ENCODE data around the gene IL13RA1.
"Not testable (repeated sequence)": the region's sequence is repeated elsewhere in the genome, so short reads cannot be mapped to it uniquely, and the experiment has no call there.

The IL13RA1 gene

DNA sequence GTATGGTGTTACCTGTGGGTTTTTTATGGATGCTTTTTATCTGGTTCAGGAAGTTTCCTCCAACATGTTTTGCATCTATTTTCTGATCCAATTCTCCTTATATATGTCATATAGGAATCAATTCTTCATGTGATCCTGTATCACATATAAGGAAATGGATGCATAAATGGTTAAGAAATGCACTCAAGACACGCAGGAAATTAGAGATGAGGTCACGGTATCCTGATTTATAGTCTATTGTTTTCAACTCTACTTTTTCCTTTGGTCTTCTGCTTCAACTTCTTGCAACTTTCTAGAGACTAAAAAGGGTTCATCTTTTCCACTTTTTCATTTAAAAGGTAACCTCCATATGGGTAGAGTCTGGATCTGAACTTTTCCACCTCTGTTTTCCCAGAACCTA is 33.6 kb upstream of the IL13RA1 start:
- no peak overlapping the region for H3K4me3 ChIP-seq (ENCODE audit: low read depth, low read length)
- TF ChIP-seq, protein P1, sequence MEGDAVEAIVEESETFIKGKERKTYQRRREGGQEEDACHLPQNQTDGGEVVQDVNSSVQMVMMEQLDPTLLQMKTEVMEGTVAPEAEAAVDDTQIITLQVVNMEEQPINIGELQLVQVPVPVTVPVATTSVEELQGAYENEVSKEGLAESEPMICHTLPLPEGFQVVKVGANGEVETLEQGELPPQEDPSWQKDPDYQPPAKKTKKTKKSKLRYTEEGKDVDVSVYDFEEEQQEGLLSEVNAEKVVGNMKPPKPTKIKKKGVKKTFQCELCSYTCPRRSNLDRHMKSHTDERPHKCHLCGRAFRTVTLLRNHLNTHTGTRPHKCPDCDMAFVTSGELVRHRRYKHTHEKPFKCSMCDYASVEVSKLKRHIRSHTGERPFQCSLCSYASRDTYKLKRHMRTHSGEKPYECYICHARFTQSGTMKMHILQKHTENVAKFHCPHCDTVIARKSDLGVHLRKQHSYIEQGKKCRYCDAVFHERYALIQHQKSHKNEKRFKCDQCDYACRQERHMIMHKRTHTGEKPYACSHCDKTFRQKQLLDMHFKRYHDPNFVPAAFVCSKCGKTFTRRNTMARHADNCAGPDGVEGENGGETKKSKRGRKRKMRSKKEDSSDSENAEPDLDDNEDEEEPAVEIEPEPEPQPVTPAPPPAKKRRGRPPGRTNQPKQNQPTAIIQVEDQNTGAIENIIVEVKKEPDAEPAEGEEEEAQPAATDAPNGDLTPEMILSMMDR (IDR thresholded peaks at IDR 0.05; ENCODE audit: low read depth, low read length), result no peak
- TF ChIP-seq MYC (IDR thresholded peaks at IDR 0.05; ENCODE audit: low read depth, low read length), result no peak
- TF ChIP-seq, protein P2, sequence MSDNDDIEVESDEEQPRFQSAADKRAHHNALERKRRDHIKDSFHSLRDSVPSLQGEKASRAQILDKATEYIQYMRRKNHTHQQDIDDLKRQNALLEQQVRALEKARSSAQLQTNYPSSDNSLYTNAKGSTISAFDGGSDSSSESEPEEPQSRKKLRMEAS (IDR thresholded peaks at IDR 0.05; ENCODE audit: low read depth, low read length), result no peak
- no peak for TF ChIP-seq POLR2A (IDR thresholded peaks at IDR 0.05; ENCODE audit: extremely low read depth, insufficient read length)

DNA sequence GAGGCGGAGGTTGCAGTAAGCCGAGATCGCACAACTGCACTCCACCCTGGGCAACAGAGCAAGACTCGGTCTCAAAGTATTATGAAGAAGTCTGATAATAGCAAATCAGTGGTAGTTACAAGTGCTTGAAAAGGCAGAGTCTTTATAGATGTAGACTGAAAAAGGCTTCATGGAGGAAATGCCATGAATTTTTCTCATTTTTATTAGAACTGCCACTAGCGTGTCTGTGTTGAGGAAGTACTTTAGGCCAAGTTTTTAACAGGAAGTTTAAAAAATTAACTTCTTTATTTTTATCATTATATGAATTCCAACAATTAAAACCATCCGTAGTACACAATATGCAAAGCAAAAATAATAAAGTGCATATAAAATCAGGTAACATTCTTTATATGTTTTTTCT is 32.8 kb upstream of the IL13RA1 start:
- no peak for TF ChIP-seq POLR2A (IDR thresholded peaks at IDR 0.05; ENCODE audit: extremely low read depth, insufficient read length)
- TF ChIP-seq MYC (IDR thresholded peaks at IDR 0.05; ENCODE audit: low read depth, low read length), result no peak
- TF ChIP-seq, protein P2 (IDR thresholded peaks at IDR 0.05; ENCODE audit: low read depth, low read length), result no peak
- TF ChIP-seq, protein P1 (IDR thresholded peaks at IDR 0.05; ENCODE audit: low read depth, low read length), result no peak
- no peak overlapping the region for H3K4me3 ChIP-seq (ENCODE audit: low read depth, low read length)
- no peak for DNase-seq (ENCODE audit: low read depth)

More for the DNA sequence above, 33.6 kb upstream of the IL13RA1 start:
- no peak for DNase-seq (ENCODE audit: low read depth)

DNA sequence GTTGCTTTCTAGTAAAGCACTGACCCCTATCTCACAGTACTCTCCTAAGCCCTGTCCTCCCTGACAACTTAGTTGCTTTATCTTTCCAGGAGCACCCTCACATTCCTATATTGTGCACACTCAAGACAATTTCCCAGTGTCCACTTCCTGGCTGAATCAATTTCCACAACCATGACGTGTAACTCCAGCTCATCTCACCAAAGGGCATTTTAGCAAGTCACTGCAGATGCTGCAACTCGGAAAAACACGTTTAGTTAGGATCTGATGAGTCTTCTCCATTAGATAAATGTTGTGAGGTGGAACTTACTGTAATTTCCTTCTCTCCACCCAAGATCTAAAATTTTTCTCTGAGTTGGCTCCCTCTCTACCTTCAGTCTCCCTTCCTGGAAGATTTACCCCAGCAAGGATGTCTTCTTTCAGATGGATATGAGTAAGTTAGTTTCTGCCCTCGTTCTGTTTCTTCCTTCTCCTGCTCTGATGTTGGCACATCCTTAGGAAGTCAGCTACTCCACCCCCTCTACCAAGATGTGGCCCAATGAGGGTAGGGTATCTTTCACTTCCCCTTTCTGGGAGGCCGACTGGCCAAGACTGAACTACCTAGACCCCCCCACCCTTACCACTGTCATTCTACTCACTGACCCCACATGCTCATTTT is 28.8 kb upstream of the IL13RA1 start:
- TF ChIP-seq, protein P1 (IDR thresholded peaks at IDR 0.05; ENCODE audit: low read depth, low read length), result no peak
- TF ChIP-seq, protein P2 (IDR thresholded peaks at IDR 0.05; ENCODE audit: low read depth, low read length), result no peak
- peak; percentile 84 for DNase-seq (ENCODE audit: low read depth)

DNA sequence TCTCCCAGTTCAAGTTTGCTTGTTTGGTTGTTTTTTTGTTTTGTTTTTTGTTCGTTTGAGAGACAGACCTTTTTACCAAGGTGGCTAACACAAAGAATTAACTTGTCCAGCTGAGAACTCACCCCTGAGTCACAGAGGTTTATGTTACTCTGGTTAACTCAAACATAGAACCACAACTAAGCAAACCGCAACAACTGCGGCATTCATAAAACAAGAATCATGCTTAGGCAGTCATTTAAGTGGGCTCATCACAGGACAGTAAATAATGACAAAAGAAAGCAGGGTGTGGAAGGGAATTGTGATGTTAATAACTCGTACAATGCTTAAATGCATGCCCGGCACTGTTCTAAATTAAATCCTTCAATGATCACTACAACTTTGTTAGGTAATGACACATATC is 24.7 kb upstream of the IL13RA1 start:
- H3K4me3 ChIP-seq (ENCODE audit: low read depth, low read length), result no peak overlapping the region
- DNase-seq (ENCODE audit: low read depth), result no peak
- TF ChIP-seq, protein P1 (IDR thresholded peaks at IDR 0.05; ENCODE audit: low read depth, low read length), result no peak

More for the DNA sequence above, 28.8 kb upstream of the IL13RA1 start:
- H3K4me3 ChIP-seq (ENCODE audit: low read depth, low read length), result no peak overlapping the region

DNA sequence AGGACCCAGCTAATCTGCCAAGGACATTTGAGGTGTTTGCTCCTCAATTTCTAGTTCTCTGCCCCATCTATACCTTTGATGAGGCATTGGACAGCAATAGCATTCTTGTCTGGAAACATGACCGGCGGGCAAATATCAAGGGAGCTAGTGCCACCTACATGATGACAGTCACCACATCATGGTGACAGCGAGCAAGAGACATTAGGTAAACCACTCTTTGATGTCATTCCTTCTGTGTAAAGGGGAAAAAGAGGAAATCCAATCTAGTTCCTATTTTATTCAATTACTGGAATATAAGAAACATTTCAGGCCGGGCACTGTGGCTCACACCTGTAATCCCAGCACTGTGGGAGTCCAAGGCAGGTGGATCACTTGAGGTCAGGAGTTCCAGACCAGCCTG is 20.7 kb upstream of the IL13RA1 start:
- no peak overlapping the region for H3K4me3 ChIP-seq (ENCODE audit: low read depth, low read length)
- DNase-seq (ENCODE audit: low read depth), result no peak
- no peak for TF ChIP-seq MYC (IDR thresholded peaks at IDR 0.05; ENCODE audit: low read depth, low read length)
- TF ChIP-seq, protein P2 (IDR thresholded peaks at IDR 0.05; ENCODE audit: low read depth, low read length), result no peak
- no peak for TF ChIP-seq POLR2A (IDR thresholded peaks at IDR 0.05; ENCODE audit: extremely low read depth, insufficient read length)
- TF ChIP-seq, protein P1 (IDR thresholded peaks at IDR 0.05; ENCODE audit: low read depth, low read length), result no peak

DNA sequence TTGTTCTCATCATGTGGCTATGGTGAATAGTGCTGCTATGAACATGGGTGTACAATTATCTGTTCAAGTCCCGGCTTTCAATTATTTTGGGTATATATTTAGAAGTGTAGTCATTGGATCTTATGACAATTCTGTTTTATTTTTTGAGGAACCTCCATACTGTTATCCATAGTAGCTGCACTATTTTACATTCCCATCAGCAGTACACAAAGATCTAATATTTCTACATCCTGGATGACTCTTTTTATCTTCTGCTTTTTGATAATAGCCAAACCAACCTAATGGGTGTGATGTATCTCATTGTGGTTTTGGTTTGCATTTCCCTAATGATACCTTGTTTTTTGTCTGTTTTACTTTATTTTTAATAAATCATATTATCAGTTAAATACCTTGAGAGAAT is 12.9 kb upstream of the IL13RA1 start:
- no peak for DNase-seq (ENCODE audit: low read depth)
- TF ChIP-seq MYC (IDR thresholded peaks at IDR 0.05; ENCODE audit: low read depth, low read length) (no peak), POLR2A (IDR thresholded peaks at IDR 0.05; ENCODE audit: extremely low read depth, insufficient read length) (no peak)
- TF ChIP-seq, protein P2 (IDR thresholded peaks at IDR 0.05; ENCODE audit: low read depth, low read length), result no peak
- TF ChIP-seq, protein P1 (IDR thresholded peaks at IDR 0.05; ENCODE audit: low read depth, low read length), result no peak
- H3K4me3 ChIP-seq (ENCODE audit: low read depth, low read length), result no peak overlapping the region

DNA sequence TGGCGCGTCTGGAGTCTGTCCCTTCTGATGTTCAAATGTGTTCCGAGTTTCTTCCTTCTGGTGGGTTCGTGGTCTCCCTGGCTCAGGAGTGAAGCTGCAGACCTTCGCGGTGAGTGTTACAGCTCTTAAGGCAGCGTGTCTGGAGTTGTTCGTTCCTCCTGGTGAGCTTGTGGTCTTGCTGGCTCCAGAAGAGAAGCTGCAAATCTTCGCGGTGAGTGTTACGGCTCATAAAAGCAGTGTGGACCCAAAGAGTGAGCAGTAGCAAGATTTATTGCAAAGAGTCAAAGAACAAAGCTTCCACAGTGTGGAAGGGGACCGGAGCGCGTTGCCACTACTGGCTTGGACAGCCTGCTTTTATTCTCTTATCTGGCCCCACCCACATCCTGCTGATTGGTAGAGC is 11.5 kb upstream of the IL13RA1 start:
- DNase-seq (ENCODE audit: low read depth); H3K4me3 ChIP-seq (ENCODE audit: low read depth, low read length): not testable (repeated sequence)

DNA sequence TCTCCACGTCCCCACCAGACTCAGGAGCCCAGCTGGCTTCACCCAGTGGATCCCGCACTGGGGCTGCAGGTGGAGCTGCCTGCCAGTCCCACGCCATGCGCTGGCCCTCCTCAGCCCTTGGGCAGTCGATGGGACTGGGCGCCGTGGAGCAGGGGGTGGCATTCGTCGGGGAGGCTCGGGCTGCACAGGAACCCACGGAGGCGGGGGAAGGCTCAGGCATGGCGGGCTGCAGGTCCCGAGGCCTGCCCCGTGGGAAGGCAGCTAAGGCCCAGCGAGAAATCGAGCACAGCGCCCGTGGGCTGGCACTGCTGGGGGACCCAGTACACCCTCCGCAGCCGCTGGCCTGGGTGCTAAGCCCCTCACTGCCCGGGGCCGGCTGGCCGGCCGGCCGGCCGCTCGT is 10.6 kb upstream of the IL13RA1 start:
- H3K4me3 ChIP-seq (ENCODE audit: low read depth, low read length); DNase-seq (ENCODE audit: low read depth): not testable (repeated sequence)

Measured in NB4 (cell line).